SIG-M5 treated with dmso at 0.1 percent for 504 hours (cell line): ENCODE measurements around the gene ALG11.
"Not testable (repeated sequence)": the region's sequence is repeated elsewhere in the genome, so short reads cannot be mapped to it uniquely, and the experiment has no call there.

ENCODE experiments used
- DNase-seq: peaks from one replicate; lab custom pipeline; 2025; ENCODE audit not compliant: unreplicated experiment; lab: John Stamatoyannopoulos, UW

The ALG11 gene

DNA sequence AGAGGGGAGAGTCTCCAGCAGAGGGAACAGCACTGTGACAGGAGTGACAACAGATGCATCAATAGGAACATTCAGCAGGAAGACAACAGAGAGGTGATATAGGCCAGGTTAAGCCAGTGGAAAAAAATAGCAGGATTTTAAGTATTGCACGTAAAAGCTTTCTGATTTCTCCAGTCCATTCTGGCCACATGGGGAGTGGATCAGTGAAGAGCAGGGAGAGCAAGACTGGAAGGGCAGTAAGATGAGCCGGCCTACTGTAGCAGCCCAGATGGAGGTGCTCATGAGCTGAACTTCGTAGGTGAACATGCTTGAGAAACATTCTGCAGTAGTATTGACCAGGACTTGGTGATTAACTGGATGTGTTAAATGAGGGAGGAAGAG lies 14.0 kb downstream of the ALG11 start:
- DNase-seq = no peak

DNA sequence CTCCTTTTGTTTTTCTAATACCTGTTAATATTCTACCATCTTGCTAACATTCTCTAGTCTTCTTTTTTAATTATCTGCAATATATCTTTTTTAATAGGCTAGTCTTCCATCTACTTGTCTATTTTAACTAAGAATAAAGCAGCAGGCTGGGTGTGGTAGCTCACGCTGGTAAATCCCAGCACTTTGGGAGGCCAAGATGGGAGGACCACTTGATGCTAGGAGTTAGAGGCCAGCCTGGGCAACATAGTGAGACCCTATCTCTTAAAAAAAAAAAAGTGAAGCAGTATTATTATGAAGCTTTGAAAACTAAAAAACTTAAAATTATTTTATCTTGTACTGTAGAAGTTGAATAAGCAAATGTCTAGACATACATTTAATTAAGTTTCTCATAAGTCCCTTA lies 15.6 kb downstream of the ALG11 start:
- no peak for DNase-seq

DNA sequence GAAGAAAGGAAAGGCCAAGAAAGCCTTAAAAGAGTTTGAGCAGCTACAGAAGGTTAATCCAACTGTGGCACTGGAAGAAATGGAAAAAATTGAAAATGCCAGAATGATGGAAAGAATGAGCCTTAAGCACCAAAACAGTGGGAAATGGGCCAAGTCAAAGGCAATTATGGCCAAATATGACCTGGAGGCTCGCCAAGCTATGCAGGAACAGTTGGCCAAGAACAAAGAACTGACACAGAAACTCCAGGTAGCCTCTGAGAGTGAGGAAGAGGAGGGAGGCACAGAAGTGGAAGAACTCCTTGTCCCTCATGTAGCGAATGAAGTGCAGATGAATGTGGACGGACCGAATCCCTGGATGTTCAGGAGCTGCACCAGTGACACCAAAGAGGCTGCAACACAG lies 17.4 kb downstream of the ALG11 start:
- no peak for DNase-seq

DNA sequence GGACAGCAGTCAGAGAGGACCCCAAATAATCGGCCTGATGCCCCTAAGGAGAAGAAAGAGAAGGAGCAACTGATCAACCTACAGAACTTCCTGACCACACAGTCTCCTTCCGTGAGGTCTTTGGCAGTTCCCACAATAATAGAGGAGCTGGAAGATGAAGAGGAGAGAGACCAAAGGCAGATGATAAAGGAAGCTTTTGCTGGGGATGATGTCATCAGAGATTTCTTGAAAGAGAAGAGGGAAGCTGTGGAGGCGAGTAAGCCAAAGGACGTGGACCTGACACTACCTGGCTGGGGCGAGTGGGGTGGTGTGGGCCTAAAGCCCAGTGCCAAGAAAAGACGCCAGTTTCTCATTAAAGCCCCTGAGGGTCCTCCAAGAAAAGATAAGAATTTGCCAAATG lies 18.2 kb downstream of the ALG11 start:
- not testable (repeated sequence) for DNase-seq

DNA sequence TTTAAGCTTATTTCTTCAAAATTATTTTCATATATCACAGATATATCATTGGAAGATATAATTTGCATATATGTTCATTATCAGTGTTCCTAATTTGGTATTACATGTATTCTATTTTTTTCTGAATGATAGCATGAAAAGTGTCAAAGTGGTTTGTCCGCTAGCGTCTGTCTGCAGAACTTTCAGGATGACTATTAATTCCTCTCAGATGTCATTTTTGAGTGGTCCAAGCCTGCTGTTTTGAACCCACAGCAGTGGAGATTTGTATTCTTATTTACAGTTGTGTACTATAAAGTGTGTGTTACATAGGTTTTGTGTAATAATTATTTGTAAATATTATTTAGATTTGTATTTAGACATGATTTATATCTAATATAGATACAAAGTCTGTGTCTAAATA lies 20.8 kb downstream of the ALG11 start:
- DNase-seq = no peak

DNA sequence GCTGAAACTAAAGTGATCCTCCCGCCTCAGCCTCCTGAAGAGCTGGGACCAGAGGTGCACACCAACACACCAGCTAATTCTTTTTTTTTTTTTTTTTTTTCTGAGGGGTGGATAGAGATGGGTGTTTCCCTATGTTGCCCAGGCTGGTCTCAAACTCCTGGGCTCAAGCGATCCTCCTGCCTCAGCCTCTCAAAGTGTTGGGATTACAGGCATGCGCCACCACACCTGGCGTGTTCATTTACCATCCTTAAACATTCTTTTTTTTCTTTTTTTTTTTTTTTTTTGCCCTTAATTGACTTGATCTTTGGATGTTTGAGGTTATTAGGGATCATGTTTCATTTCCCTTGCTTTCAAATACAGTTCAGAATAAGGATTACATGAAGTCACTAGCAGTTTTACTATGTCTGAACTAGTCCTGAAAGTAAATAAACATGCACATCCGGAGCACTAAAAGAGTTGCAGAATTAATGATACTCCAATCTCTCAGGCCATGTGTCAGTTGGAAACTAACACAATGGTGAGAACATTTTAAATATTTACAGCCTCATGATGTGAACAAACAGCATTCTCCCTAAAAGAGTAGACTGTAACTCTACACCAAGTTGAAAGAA lies 22.5 kb downstream of the ALG11 start:
- DNase-seq = no peak

DNA sequence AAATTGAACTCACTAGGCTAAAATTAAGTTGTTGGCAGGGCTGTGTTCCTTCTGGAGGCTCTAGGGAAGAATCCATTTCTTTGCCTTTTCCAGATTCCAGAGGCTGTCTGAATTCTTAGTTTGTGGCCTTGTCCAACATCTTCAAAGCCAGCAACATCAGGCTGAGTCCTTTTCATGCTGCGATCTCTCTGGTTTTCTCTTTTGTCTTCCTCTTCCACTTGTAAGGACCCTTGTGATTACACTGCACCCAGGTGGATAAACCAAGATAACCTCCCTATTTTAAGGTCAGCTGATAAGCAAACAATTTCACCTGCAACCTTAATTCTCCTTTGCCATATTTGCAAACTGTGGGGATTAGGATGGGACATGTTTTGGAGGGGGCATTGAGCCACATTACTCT lies 23.8 kb downstream of the ALG11 start:
- no peak for DNase-seq

DNA sequence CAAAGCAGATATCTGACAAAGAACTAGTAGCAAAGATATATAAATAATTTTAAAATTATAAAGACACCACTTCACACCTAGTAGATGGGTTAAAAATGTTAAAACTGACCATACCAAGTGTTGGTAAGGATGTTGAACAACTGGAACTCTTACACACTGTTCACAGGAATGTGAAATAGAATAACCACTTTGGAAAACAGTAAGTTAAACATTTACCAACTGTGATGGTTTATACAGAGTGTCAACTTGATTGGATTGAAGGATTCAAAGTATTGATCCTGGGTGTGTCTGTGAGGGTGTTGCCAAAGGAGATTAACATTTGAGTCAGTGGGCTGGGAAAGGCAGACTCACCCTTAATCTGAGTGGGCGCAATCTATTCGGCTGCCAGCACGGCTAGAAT lies 31.5 kb downstream of the ALG11 start:
- DNase-seq = no peak

DNA sequence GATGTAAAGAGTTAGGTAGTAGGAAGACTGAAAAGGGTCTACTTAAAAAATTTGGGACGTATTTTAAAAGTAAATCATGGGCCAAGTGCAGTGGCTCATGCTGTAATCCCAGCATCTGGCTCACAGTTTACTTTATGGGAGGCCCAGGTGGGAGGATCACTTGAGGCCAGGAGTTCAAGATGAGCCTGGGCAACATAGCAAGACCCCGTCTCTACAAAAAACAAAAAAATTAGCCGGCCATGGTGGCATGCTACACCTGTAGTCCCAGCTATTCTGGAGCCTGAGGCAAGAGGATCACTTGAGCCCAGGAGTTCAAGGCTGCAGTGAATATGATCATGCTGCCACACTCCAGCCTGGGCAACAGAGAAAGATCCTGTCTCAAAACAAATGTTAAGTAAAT lies 35.3 kb downstream of the ALG11 start:
- no peak for DNase-seq

DNA sequence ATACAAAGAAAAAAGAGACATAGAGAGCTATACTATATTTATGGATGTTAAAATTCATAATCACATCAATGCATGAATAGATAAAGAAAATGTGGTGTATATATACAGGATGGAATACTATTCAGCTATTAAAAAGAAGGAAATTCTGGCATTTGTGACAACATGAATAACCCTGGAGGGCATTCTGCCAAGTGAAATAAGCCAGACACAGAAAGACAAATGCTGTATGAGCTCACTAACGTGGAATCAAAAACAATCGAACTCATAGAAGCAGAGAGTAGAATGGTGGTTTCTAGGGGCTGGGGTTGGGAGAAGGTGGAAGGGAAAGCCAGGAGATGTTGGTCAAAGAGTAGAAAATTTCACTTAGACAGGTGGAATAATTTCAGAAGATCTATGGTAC lies 36.3 kb downstream of the ALG11 start:
- DNase-seq = no peak

DNA sequence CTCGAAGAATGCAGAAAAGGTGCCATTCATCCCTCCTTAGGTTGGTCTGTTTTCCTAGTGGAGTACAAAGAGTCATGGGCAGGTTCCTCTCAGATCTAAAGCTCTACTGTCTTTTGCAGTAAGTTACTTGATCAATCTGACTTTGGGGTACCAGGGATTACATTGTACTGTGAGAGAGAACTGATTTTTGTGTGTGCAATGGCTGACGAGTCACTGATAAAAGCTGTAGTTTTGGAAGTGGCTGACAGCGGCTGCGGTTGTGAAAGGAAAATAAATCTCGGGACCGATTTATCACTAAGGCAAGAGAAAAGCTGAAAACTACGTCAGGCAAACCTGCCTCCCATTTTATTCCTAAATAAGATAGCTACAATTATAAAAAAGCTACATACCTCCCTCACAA lies 39.2 kb downstream of the ALG11 start:
- no peak for DNase-seq

DNA sequence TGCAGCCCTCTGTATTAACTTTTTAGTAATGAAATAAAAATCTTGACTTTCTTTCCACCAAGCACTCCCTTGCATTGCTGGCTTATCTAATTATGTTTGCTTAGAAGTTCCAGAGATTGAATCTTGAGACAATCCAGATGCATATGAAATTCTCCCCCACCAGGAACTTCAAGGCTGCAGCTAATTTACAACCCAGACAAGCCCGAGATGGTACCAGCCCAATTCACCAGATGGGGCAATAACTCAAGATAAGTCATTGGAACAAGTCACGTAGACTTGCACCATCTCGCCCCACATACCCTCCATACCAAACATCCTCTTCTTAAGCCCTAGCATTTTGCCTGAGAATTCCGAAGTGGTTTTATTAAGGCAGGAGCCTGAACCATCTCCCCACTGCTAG lies 41.3 kb downstream of the ALG11 start:
- no peak for DNase-seq

DNA sequence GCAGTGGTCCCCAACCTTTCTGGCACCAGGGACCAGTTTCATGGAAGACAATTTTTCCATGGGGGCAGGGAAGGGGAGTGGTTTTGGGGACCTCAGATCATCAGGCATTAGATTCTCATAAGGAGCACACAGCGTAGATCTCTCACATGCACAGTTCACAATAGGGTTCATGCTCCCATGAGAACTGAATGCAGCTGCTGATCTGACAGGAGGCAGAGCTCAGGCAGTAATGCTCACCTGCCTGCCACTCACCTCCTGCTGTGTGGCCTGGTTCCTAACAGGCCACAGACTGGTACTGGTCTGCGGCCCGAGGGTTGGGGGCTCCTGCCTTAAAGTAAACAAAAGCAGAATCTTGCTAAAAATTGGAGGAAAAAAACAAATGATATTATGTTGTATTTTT lies 48.9 kb downstream of the ALG11 start:
- DNase-seq = not testable (repeated sequence)

DNA sequence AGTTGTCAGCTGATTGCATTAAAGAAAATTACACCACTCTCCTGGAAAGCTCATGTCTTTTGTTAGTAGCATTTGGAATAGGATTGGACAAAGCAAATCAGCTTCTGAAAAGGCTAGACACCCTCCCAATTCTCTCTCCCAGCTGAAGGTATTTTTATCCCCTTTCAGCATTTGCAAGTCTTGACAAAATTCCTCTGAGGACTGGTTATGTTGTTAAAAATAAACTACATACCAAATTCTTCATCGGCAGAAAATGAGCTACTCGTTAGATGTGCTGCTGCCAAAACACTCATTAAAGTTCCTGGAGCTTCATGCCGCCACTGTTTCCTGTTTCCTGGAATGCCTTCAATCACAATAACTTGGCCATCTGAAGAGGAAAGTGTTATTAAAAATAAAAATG lies 49.4 kb downstream of the ALG11 start:
- DNase-seq = no peak

DNA sequence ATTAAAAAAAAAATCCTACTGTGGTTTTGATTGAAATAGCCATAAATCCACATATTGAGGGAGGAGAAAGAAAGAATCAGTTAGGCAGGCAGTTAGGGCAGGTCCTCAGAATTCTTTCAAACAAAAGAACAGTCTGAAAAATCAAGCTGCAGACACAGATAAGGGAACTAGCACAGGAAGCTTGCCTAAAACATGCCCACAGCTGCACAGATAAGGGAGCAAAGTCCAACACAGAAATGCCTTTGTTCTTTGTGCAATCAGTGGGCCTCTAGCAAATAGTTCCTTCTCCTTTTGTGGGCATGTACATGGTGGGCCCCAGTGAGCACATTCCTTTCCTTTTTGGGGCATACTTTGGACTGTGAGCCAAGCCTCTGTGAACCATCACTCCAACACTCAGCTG lies 55.0 kb downstream of the ALG11 start:
- peak; percentile 14 for DNase-seq

DNA sequence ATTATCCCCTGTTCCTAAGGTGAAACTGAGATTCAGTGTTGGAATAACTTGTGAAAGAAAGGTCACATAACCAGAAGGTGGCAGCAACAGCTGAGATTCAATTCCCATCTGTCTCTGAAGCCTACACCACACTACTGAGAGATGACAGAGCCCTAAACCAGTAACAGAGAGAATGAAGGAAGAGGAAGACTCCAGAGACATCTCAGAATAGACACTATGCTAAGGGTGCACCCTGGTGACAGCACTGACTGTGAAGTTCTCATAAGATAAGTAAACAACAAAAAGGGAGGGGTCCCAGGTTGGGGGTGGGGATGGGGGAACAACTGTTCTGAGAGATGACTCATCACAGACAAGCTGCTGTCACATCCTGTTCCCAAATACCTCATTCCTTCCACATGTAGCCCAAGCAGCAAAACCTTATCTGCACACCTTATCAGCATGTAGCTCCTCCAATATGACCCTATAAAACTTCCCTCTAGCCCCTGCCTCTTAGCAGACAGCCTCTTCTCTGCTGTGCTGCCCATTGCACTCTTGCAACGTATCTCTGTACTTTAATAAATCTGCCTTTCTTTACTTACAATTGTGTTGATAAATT lies 58.8 kb downstream of the ALG11 start:
- peak; percentile 2 for DNase-seq
